Right lobe of liver (tissue), 4 donors: ENCODE results near the gene EPHB6.

Experiments
- POLR2A ChIP-seq: fragments of 450-650 bp; IDR thresholded peaks from one replicate; pipeline ENCODE4 v1.6.1; 2017; ENCODE audit warnings: antibody characterized with exemption, mild to moderate bottlenecking
- TF ChIP-seq, protein P1 (sequence below), 4 donors: fragments of 200-600 bp in 3 of 4; fragments of 450-650 bp in 1 of 4; IDR thresholded peaks; one replicate each; pipeline versions ENCODE4 v1.5.1 to v1.8.0; 2016 to 2022; ENCODE audit warnings: antibody characterized with exemption in 4 of 4, mild to moderate bottlenecking in 2 of 4
- donor health status: DM: no; HTN: no; CAD: no.
- donor health status: DM: no; HTN: no; CAD: no.
- donor health status: DM: no; HTN: yes; CAD: no.

DNA sequence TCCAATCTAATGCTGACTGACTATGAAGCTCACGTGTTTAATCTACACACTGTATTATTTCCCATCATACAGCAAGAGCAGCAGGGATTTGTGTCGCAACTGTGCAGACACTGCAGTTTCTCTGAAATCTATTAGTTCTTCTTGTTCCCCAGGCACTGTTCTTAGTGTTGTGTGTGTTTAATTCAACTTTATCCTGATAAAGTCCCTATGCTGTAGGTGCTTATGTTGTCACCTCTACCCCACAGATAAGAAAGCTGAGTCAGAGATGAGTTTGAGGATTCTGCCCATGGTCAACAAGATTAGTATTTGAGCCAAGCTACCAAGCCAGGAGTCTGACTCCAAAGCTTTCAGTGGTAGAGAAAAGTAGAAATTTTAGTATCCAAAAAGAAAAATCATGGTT, 22.5 kb upstream of the EPHB6 start:
- TF ChIP-seq, protein P1, sequence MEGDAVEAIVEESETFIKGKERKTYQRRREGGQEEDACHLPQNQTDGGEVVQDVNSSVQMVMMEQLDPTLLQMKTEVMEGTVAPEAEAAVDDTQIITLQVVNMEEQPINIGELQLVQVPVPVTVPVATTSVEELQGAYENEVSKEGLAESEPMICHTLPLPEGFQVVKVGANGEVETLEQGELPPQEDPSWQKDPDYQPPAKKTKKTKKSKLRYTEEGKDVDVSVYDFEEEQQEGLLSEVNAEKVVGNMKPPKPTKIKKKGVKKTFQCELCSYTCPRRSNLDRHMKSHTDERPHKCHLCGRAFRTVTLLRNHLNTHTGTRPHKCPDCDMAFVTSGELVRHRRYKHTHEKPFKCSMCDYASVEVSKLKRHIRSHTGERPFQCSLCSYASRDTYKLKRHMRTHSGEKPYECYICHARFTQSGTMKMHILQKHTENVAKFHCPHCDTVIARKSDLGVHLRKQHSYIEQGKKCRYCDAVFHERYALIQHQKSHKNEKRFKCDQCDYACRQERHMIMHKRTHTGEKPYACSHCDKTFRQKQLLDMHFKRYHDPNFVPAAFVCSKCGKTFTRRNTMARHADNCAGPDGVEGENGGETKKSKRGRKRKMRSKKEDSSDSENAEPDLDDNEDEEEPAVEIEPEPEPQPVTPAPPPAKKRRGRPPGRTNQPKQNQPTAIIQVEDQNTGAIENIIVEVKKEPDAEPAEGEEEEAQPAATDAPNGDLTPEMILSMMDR (IDR thresholded peaks at IDR 0.05): no peak
- TF ChIP-seq POLR2A: no peak
